SK-N-SH (cell line): Measurements from ENCODE around the gene MSRB1. TPM values are rescaled to one million over a fixed set of nuclear protein-coding genes. Genes with fewer than 3 reads are reported as not detected.

Source experiments
- CTCF ChIA-PET: fragments of 300-600, 350-600 bp; formaldehyde crosslinking; extraction: SDS; loops from one replicate; lab custom pipeline; 2021; lab: Yijun Ruan, JAX
- POLR2A ChIA-PET: fragments of 350-600 bp; sonication (Branson Sonifier 250); formaldehyde crosslinking; extraction: SDS; loops from one replicate; lab custom pipeline; 2020; ENCODE audit warnings: antibody characterized with exemption, inconsistent platforms; lab: Yijun Ruan, JAX
- DNase-seq: peaks from one replicate; pipeline ENCODE4 v3.0.0; 2012
- H2AFZ ChIP-seq: fragments of 200-600 bp; sonication (generic); 2 replicates; pipeline ENCODE4 v1.8.1; 2016; ENCODE audit warnings: antibody characterized with exemption, mild to moderate bottlenecking, low read depth
- H3F3A ChIP-seq: fragments of 200-600 bp; sonication (generic); replicated peaks from 2 replicates; pipeline ENCODE3; 2016; ENCODE audit warnings: antibody characterized with exemption, mild to moderate bottlenecking; ENCODE audit not compliant: insufficient read depth
- H3K27ac ChIP-seq, 2 experiments: fragments of 200-500 bp in 1 of 2; fragments of 200-600 bp in 1 of 2; sonication (Bioruptor generic) in 1 of 2; sonication (generic), shearing (Covaris generic) in 1 of 2; 2 replicates each; pipeline versions ENCODE4 v1.5.1 to v1.6.1; 2014 to 2016; ENCODE audit warnings: low read depth in 2 of 2, inconsistent platforms in 1 of 2, low read length in 1 of 2, mild to moderate bottlenecking in 1 of 2, mixed read lengths in 1 of 2
- H3K27me3 ChIP-seq: fragments of 200-600 bp; sonication (generic), shearing (Covaris generic); 2 replicates; pipeline ENCODE4 v1.6.1; 2016; ENCODE audit warnings: mixed run types; ENCODE audit not compliant: insufficient read depth
- H3K36me3 ChIP-seq, 2 experiments: fragments of 200-500 bp in 1 of 2; fragments of 200-600 bp in 1 of 2; sonication (Bioruptor generic) in 1 of 2; sonication (generic) in 1 of 2; replicated peaks in 1 of 2; 2 replicates each; pipeline versions ENCODE3 to v1.5.1; 2014 to 2016; ENCODE audit warnings: low read length in 1 of 2, mild to moderate bottlenecking in 1 of 2; ENCODE audit not compliant: insufficient read depth in 2 of 2, control insufficient read depth in 1 of 2
- H3K4me1 ChIP-seq, 2 experiments: fragments of 200-500 bp in 1 of 2; fragments of 200-600 bp in 1 of 2; sonication (Bioruptor generic) in 1 of 2; sonication (generic), shearing (Covaris generic) in 1 of 2; 2 replicates each; pipeline versions ENCODE4 v1.5.1 to v1.6.1; 2014 to 2016; ENCODE audit warnings: low read depth in 1 of 2, low read length in 1 of 2, mixed run types in 1 of 2; ENCODE audit not compliant: insufficient read depth in 2 of 2, control insufficient read depth in 1 of 2
- H3K4me2 ChIP-seq: fragments of 200-600 bp; sonication (generic), shearing (Covaris generic); 2 replicates; pipeline ENCODE4 v1.6.1; 2017; ENCODE audit warnings: mixed run types
- H3K4me3 ChIP-seq, 2 experiments: fragments of 200-500 bp in 1 of 2; fragments of 200-600 bp in 1 of 2; sonication (Bioruptor generic) in 1 of 2; sonication (generic), shearing (Covaris generic) in 1 of 2; 2 replicates each; pipeline versions ENCODE4 v1.5.1 to v1.8.1; 2014 to 2016; ENCODE audit warnings: low read depth in 2 of 2, inconsistent platforms in 1 of 2, low read length in 1 of 2, mild to moderate bottlenecking in 1 of 2, mixed read lengths in 1 of 2, moderate library complexity in 1 of 2
- H3K79me2 ChIP-seq: fragments of 200-600 bp; sonication (generic); 2 replicates; pipeline ENCODE4 v1.8.1; 2017; ENCODE audit warnings: mild to moderate bottlenecking; ENCODE audit not compliant: insufficient read depth
- H3K9ac ChIP-seq: fragments of 200-600 bp; sonication (generic); 2 replicates; pipeline ENCODE4 v1.6.1; 2017; ENCODE audit warnings: mixed run types
- H3K9me2 ChIP-seq: fragments of 200-600 bp; sonication (generic); 2 replicates; pipeline ENCODE4 v1.6.1; 2017; ENCODE audit warnings: mixed run types
- H3K9me3 ChIP-seq: fragments of 200-600 bp; sonication (generic); 2 replicates; pipeline ENCODE4 v1.6.1; 2017; ENCODE audit warnings: mixed run types, mild to moderate bottlenecking, moderate library complexity
- H4K20me1 ChIP-seq: fragments of 200-600 bp; sonication (generic); 2 replicates; pipeline ENCODE4 v1.6.1; 2017; ENCODE audit warnings: mild to moderate bottlenecking, mixed run types; ENCODE audit not compliant: insufficient read depth
- CHD2 ChIP-seq: fragments of 150-350 bp; IDR thresholded peaks from 2 replicates; pipeline ENCODE4 v1.6.1; 2018; ENCODE audit warnings: low read length; ENCODE audit not compliant: partially characterized antibody
- EP300 ChIP-seq, 2 experiments: IDR thresholded peaks; 2 replicates each; pipeline versions ENCODE4 v1.4.0 to v1.6.1; 2012; ENCODE audit warnings: borderline replicate concordance in 1 of 2, low read depth in 1 of 2, low read length in 1 of 2
- GATA2 ChIP-seq: sonication (generic); formaldehyde crosslinking; IDR thresholded peaks from 2 replicates; pipeline ENCODE4 v1.5.0; 2020; ENCODE audit warnings: mild to moderate bottlenecking, missing genetic modification reagents
- IRF3 ChIP-seq: fragments of 150-350 bp; IDR thresholded peaks from 2 replicates; pipeline ENCODE4 v1.6.1; 2016; ENCODE audit warnings: mild to moderate bottlenecking, low read depth, low read length
- JUND ChIP-seq: IDR thresholded peaks from 2 replicates; pipeline ENCODE4 v1.4.0; 2012
- MXI1 ChIP-seq: IDR thresholded peaks from 2 replicates; pipeline ENCODE4 v1.6.1; 2012; ENCODE audit warnings: mild to moderate bottlenecking, low read depth, low read length, improper control_type of control experiment
- NFIC ChIP-seq: IDR thresholded peaks from 2 replicates; pipeline ENCODE4 v1.4.0; 2012; ENCODE audit warnings: borderline replicate concordance
- NRF1 ChIP-seq: IDR thresholded peaks from 2 replicates; pipeline ENCODE4 v1.6.1; 2012; ENCODE audit warnings: low read depth, mild to moderate bottlenecking, low read length
- RCOR1 ChIP-seq: fragments of 150-350 bp; IDR thresholded peaks from 2 replicates; pipeline ENCODE4 v1.6.1; 2017; ENCODE audit warnings: antibody characterized with exemption, low read length
- REST ChIP-seq: IDR thresholded peaks from 2 replicates; pipeline ENCODE4 v1.6.1; 2012; ENCODE audit warnings: mild to moderate bottlenecking, low read depth, low read length, moderate library complexity
- RFX5 ChIP-seq: IDR thresholded peaks from 2 replicates; pipeline ENCODE4 v1.6.1; 2012; ENCODE audit warnings: mild to moderate bottlenecking, improper control_type of control experiment, low read length
- RXRA ChIP-seq: IDR thresholded peaks from 2 replicates; pipeline ENCODE4 v1.4.0; 2012; ENCODE audit warnings: low read depth, mild to moderate bottlenecking, borderline replicate concordance
- SMC3 ChIP-seq: IDR thresholded peaks from 2 replicates; pipeline ENCODE4 v1.6.1; 2012; ENCODE audit warnings: low read depth, low read length, improper control_type of control experiment
- TAF1 ChIP-seq: IDR thresholded peaks from 2 replicates; pipeline ENCODE4 v1.6.1; 2012; ENCODE audit warnings: low read depth, mild to moderate bottlenecking, low read length, moderate library complexity, borderline replicate concordance
- TEAD4 ChIP-seq: IDR thresholded peaks from 2 replicates; pipeline ENCODE4 v1.4.0; 2012; ENCODE audit warnings: mild to moderate bottlenecking, borderline replicate concordance; ENCODE audit not compliant: insufficient read depth
- USF2 ChIP-seq: fragments of 150-350 bp; IDR thresholded peaks from 2 replicates; pipeline ENCODE4 v1.6.1; 2017; ENCODE audit warnings: antibody characterized with exemption, low read length, low read depth, borderline replicate concordance
- WGBS: methylation state at CpG from one replicate; pipeline ENCODE4 v1.1.6; 2017; ENCODE audit warnings: low lambda C conversion rate; 5-methylcytosine and 5-hydroxymethylcytosine counted together
- polyA plus RNA-seq, 3 experiments: library from polyadenylated mRNA; depleted of rRNA; stranded (reverse); fragments of >200 nt; gene quantifications; 2 replicates each; pipeline ENCODE4 v1.2.3, GENCODE V29; 2012
- TF ChIP-seq, protein P1 (sequence below): IDR thresholded peaks from 2 replicates; pipeline ENCODE4 v1.4.0; 2012; ENCODE audit warnings: low read depth, borderline replicate concordance
- TF ChIP-seq, protein P2 (sequence below): IDR thresholded peaks from 2 replicates; pipeline ENCODE4 v1.4.0; 2012; ENCODE audit warnings: low read depth

Gene MSRB1
- polyA plus RNA-seq, 1 of the 3 experiments (the other 2 are of a cell fraction), result 31.4 TPM

DNA sequence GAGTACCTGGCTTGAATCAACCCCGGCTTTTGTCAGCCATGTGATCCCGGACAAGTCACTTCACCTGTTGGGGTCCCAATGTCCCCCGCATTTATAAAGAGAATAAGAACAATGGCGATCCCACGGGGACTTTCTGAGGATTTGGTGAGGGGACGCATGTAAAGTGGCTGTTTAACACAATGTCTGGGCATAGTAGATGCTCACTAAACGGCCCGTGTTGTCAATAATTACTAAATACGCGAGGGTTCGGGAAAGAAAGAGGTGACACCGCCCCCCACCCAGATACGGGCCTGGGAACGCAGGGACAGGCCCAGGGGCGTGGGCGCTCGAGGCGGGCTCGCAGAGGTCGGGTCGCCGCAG, 48.6 kb upstream of the MSRB1 start:
- Histone ChIP-seq H3K36me3 (peaks cover 0 to 1% of the 10 kb centered on the region in 2 experiments), H3K9ac (no peak overlapping the region), H3K4me2 (no peak overlapping the region), H3F3A (peaks cover 20% of the 10 kb centered on the region), H3K27ac (no peak overlapping the region), H2AFZ (no peak overlapping the region), H4K20me1 (no peaks in the 10 kb centered on the region), H3K4me1 (peaks cover 0 to 18% of the 10 kb centered on the region in 2 experiments; a peak in 1 of 4 replicates), H3K4me3 (no peak overlapping the region), H3K27me3 (no peaks in the 10 kb centered on the region), H3K79me2 (no peaks in the 10 kb centered on the region), H3K9me3 (no peaks in the 10 kb centered on the region), H3K9me2 (no peaks in the 10 kb centered on the region)
- WGBS, result 95% methylated on average over 17 of the region's 22 CpGs
- ChIA-PET CTCF (interaction anchor here (0.6 to 12.9 kb wide), 2 partner anchors 13 to 123 kb away, joined by 3 to 108 read pairs; no protein-coding TSS in a partner anchor), POLR2A (no interaction called here)
- TF ChIP-seq SMC3 (no peak), TEAD4 (no peak), IRF3 (no peak), USF2 (no peak), NFIC (no peak), JUND (no peak), RFX5 (no peak), GATA2 (CRISPR knock-in tag) (no peak), CHD2 (no peak), TAF1 (no peak), NRF1 (no peak), RCOR1 (no peak), EP300 (IDR thresholded peaks at IDR 0.05; ENCODE audit: borderline replicate concordance in 1 of 2, low read depth in 1 of 2, low read length in 1 of 2) (no peak), RXRA (no peak), MXI1 (no peak), REST (no peak)
- TF ChIP-seq, protein P1, sequence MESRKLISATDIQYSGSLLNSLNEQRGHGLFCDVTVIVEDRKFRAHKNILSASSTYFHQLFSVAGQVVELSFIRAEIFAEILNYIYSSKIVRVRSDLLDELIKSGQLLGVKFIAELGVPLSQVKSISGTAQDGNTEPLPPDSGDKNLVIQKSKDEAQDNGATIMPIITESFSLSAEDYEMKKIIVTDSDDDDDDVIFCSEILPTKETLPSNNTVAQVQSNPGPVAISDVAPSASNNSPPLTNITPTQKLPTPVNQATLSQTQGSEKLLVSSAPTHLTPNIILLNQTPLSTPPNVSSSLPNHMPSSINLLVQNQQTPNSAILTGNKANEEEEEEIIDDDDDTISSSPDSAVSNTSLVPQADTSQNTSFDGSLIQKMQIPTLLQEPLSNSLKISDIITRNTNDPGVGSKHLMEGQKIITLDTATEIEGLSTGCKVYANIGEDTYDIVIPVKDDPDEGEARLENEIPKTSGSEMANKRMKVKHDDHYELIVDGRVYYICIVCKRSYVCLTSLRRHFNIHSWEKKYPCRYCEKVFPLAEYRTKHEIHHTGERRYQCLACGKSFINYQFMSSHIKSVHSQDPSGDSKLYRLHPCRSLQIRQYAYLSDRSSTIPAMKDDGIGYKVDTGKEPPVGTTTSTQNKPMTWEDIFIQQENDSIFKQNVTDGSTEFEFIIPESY, result no peak
- TF ChIP-seq, protein P2, sequence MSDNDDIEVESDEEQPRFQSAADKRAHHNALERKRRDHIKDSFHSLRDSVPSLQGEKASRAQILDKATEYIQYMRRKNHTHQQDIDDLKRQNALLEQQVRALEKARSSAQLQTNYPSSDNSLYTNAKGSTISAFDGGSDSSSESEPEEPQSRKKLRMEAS, result no peak
- no peak for DNase-seq
